GM19395 (cell line): ENCODE measurements around the gene ADAMTS18.

Experiments
- ATAC-seq: cut with Tn5 transposase; IDR thresholded peaks from one replicate; pipeline ENCODE4 v1.9.1; 2021; ENCODE audit warnings: mild to moderate bottlenecking, moderate library complexity; ENCODE audit not compliant: unreplicated experiment

The ADAMTS18 gene

GRCh38 chr16:77396461-77396860, 38.4 kb downstream of the ADAMTS18 start:
- no peak for ATAC-seq

GRCh38 chr16:77394699-77395098, 40.1 kb downstream of the ADAMTS18 start:
- no peak for ATAC-seq

GRCh38 chr16:77393955-77394354, 40.9 kb downstream of the ADAMTS18 start:
- no peak for ATAC-seq

- no peak for ATAC-seq
These were observed 47.0 kb downstream of the ADAMTS18 start for GRCh38 chr16:77387815-77388209.

GRCh38 chr16:77386831-77387814, 47.7 kb downstream of the ADAMTS18 start:
- no peak for ATAC-seq

GRCh38 chr16:77385481-77385880, 49.4 kb downstream of the ADAMTS18 start:
- ATAC-seq = no peak

- ATAC-seq = no peak
These were observed 51.1 kb downstream of the ADAMTS18 start for GRCh38 chr16:77383606-77384187.

DNA sequence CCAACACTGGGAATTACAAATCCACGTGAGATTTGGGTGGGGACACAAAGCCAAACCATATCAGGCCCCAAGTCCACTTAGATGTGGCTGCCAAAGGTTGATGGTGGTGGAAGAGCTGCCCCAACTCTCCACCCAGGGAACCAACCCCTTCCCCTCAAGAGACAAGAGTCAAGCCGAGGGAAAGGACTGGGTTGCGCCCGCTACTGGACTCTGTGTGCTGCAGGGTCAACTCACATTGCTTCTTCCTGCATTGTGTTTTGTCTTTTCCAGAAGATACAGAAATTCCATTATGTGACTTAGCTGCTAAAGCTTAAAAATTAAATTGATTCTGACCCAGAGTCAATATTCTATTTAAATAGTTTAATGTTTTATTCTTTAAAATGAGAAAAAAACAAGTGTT, 58.5 kb downstream of the ADAMTS18 start:
- no peak for ATAC-seq

DNA sequence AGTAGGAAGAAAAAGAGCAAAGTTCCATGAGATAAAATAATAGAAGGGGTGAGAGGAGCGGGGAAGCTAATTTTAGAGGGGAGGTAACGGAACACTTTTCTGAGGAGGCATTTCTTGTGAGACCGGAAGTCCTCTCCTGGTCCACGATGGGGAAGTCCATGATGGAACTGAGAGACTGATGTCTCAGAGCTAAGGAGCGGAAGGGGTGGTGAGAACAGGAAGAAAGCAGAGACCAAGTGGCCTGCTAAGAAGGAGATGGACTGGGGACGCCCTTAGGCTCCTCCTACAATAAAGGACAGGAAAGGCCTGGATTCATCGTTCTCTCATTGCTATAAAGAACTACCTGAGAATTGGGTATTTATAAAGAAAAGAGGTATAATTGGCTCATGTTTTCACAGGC, 59.4 kb downstream of the ADAMTS18 start:
- no peak for ATAC-seq

GRCh38 chr16:77374384-77374783, 60.5 kb downstream of the ADAMTS18 start:
- no peak for ATAC-seq

GRCh38 chr16:77373726-77374125, 61.1 kb downstream of the ADAMTS18 start:
- ATAC-seq = no peak

DNA sequence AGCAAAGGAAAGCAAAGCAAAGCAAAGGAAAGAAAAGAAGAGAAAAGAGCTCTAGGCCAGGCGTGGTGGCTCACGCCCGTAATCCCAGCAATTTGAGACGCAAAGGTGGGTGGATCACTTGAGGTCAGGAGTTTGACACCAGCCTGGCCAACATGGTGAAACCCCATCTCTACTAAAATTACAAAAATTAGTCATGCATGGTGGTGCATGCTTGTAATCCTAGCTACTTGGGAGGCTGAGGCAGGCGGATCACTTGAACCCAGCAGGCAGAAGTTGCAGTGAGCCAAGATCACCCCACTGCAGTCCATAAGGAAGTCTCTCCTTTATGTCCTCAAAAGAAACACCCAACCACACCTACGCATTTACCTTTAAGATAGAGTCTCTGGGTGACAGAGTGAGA, 70.1 kb downstream of the ADAMTS18 start:
- no peak for ATAC-seq

- no peak for ATAC-seq
These were observed 75.8 kb downstream of the ADAMTS18 start for GRCh38 chr16:77359065-77359502.

DNA sequence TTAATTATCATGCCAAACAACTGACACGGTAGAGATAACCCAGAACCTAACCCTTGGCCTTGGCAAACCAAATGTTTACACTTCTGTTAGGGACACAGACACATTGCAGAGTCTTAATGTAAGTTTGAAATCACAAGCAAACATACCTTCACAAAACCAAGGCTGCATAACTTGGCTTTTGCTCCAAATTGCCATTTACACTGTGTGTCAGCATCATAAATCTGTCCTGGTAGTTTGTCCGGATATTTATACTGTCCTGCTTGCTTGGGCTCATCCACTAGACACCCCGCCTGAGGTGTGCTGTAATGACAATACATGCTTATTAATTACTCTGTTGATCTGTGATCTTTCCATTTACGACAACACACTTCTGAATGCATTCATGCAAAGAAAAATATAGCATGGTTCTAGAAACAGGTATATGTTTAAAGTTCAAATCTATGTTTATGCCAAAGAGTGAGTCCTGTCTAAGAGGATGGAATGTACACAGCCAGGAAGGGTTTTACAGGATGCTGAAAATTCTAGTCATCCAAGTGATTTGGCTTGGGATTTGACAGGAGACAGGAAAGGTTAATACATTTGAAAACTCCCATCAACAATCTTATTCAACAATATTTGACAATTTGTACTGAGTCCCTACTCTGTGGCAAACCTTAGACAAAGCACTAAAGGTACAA, 81.1 kb downstream of the ADAMTS18 start:
- no peak for ATAC-seq

GRCh38 chr16:77344341-77344740, 90.5 kb downstream of the ADAMTS18 start:
- no peak for ATAC-seq

DNA sequence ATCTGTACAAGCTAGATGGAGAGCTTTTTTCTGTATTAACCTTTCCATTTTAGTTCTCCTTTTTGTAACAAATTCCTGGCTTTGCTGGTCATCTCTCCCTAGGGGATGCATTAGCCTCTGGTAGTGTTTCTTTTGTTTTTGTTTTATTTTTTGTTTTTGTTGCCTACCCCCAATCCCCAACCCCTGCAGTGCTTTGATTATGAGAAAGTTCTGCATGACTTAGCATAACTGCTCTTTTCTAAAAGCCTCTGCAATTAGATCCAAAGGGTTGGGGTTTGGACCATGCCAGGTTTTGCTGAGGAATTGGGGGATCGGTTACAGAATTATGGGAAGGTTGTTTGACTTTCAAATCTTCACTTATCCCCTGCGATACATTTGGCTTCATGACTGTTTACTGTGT, 98.2 kb downstream of the ADAMTS18 start:
- no peak for ATAC-seq

DNA sequence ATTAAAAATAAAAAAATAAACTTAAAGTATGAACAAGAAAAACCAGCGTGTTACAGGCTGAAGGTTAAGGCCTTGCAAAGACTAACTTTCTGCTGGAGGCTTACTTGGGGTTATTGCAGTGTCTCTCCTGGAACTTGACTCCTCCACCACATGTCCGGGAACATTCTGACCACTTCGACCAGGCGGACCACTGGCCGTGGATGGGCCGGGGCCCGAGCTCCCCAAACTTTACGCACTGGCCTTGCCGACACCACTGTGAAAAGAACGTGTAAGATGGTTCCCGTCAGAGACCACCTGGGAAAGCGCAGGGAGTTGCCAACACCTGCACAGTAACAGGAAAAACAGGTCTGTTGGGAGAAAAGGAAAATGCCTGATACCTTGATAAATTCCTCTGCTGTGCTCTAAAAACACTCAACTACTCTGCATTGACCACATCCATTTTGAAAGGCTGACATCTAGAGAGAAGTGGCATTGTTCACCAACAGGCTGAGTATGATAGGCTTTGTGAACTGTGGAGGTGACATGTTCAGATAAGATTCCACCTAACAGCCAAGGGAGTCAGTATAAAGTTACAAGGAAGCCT, 99.1 kb downstream of the ADAMTS18 start:
- no peak for ATAC-seq

DNA sequence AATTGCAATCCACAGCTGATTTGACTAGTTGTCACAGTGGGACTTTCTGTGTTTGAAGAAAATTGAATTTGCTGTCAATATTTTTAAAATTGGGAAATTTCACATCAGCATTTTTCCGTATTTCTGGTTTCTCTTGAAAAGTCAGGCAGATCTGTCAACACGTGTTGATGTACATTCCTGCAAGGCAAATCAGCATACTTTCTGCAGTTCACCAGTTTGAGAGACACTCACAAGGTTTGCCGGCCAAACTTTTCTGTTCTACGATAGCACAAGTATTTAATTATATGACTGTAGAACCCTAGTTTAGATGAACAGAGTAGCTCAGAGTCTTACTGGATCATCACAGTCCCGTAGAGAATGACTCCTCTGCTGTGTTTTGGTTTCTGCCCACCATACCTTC, 102.0 kb downstream of the ADAMTS18 start:
- no peak for ATAC-seq

DNA sequence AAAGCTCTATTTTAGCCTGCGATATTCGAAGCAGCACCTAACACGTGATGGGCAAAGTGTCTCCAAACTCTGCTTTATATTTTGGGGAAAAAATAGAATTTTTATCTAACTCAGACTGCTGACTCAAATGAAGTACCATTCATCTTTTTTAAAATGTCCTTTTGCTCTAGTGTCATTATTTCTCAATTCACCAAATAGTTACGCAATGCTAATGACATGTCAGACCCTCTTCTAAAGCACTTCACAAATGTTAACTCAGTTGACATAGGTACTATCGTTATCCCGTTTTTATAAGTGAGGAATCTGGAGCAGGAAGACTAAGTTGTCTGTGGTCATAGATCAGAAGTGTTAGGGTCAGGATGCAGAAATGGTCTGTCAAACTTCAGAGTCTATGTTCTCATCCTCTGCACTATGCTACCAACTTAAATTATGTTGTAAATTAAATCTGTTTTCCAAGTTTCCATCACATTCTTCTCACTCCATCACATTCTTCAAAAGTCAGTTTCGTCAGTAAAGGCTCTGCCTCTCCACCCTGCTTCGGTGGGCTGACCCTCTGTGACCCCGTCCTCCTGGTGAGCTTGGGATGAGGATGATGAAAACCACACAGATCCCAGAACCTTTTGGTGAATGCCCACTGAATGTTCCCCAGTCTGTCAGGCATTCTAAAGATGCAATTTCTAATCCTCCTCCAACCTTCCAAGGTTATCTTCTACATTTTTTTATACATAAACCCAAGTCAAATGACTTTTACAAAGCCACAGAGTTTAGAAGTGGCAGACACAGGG, 102.8 kb downstream of the ADAMTS18 start:
- ATAC-seq = no peak

GRCh38 chr16:77331043-77331442, 103.8 kb downstream of the ADAMTS18 start:
- ATAC-seq = no peak
